Stimulated activated CD4-positive, alpha-beta T cell treated with anti-CD3 and anti-CD28 coated beads, Interleukin-4, amount 100 ng/mL, for 4 hours (primary cell): ENCODE results near the gene KIF26B.

Experiments
- DNase-seq, 2 experiments: peaks; one replicate each; pipeline ENCODE4 v3.0.0-alpha.2; 2020

KIF26B gene

DNA sequence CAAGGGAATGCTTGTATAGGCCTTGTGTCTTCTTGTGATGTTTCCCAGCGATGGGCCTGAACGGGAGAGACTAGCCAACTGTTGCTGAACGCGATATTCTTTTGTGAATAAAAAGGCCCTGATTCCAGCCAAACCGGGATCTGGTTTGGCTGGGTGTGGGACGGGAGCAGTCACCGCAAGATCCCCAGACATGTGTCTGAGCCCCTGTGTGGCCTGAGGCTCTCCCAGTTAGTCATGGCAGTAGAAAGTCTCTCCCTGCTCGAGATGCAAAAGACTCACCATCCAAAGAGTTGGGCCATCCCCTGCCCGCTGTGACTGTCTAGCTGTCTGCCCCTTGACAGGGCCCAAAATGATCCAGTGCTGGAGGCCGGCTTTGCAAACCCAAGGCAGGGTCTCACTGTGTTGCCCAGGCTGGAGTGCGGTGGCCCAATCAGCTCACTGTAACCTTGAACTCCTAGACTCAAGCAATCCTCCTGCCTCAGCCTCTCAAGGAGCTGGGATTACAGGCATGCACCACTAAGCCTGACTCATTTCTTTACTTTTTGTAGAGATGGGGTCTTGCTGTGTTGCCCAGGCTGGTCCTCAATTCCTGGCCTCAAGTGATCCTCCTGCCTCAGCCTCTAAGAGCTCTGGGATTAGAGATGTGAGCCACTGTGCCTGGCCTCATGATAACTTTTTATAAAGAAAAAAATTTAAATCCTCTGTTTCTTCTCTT, 56.4 kb downstream of the KIF26B start:
- DNase-seq, result no peak

DNA sequence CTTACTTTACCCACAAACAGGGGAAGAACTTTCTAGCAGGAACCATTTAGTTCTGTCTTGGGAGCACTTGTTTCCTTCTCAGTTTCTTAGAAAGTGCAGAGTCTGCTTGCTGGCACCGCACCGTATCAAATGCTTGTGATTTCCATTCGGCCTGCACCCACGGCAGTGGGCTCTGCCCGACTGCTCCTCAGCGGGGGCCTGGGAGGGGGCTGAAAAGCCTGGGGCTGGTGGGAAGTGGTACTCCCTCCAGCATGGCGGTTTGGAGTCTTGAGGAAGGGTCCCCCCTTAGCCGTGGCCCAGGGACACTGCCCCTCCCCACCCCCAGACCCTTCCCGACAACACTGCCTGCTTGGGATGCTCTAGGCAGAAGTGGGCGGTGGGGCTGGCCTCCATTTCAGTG, 57.0 kb downstream of the KIF26B start:
- DNase-seq, result no peak

DNA sequence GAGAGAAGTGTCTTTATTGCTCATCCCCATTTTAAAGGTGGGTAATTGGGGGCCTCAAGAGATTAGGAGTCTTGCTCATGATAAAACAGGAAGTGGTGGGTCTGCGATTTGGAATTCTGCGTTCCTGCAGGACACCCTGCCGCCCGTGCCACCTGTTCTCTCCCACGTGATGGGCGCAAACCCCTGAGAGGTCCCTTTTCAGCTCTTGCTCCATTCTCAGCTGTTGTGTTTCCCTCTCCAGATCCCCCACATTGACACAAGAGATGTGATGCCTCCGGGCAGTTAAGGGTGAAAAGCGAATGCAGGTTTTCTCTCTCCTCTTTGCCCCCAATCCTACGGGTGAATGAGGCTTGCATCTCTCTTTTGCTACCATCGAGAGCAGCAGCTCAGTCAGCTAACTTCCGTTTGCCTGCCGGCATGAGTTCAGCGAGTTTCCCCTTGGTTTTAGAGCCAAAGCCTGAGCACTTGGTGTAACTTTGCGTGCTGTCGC, 57.5 kb downstream of the KIF26B start:
- no peak for DNase-seq

DNA sequence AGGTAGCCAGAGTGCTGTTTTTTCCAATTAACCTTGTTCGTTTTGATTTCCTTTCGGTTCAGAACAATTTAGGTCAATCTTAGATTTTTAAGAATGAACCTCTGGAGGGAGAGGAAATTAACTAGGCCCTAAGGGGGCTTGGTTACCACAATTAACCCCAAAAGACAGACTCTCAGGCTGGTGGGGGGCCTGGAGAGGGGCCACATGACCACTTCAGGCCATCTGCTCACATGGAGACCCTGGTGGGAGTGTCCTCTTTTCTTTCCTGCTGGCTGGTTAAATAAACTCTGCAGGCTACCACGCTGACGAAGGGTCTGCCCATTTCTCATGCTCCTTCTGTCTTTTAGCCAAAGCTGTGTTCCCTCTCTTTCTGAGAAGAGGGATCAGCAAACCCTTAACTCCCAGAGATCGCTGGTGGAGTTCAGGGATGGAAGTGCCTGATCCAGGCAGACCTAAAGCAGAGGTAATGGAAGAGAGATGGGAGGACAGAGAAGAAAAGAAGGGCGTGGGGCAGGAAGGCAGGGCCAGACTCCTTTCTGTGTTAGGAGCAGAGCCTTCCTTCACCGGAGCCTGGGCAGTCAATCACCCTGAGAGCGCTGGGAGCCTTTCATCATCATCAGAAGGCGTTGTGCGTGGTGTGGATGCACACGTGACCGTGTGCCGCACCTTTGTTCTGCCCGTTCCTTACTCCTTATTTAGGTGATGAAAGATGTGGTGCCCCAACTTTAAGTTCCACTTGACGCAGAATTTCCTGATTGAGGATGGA, 58.5 kb downstream of the KIF26B start:
- no peak for DNase-seq

DNA sequence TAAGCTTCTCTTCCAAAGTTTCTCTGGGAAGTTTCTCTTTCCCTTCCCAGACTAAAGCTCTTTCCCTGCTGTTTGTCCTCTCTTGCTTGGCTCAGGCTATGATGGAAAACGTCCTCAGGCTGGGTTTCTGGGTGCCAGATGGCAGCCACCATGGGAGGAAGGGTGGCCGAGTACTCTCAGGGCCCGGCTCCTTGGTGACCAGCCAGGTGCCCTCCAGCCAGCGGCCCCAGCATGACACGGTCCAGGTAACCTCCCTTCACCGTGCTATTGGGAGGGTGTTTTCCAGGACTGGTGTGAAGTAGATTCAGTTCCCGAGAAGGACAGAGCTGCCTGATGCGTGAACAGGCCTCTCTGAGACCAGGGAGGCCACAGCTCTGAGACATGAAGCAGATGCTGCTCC, 60.3 kb downstream of the KIF26B start:
- no peak for DNase-seq

DNA sequence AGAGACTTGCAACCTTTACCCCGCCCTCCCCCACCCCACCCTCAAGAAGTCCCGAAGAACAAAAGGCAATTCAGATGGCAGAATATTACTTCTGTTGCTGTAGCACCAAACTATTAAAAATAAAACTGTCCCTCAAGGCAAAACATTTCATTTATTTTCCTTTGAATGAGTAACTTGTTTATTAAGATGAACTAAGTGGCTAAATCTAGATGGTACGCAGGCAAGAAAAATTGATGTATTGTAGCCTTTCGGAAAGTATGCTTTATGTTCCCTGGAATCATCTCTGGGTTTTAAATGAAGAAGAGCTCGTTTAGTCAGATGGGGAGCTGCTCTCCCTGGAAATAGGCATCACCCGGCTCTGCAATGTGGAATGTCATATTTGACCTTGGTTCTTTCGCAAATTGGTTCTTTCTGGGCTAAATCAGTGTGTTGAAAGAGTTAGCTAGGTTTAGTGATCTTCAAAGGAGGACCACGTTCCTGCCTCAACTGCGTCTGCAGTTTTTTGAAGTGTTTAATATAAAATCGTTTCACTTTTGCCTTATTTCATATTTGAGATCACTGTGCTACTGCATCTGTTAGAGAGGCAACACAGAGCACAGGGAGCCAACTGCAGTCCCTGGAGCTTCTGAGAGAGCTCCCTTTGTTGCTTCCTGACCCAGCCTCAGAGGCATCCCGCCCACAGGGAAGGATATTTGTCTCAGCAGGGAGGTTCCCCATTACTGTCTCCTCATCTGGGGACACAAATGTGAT, 61.8 kb downstream of the KIF26B start:
- no peak for DNase-seq

DNA sequence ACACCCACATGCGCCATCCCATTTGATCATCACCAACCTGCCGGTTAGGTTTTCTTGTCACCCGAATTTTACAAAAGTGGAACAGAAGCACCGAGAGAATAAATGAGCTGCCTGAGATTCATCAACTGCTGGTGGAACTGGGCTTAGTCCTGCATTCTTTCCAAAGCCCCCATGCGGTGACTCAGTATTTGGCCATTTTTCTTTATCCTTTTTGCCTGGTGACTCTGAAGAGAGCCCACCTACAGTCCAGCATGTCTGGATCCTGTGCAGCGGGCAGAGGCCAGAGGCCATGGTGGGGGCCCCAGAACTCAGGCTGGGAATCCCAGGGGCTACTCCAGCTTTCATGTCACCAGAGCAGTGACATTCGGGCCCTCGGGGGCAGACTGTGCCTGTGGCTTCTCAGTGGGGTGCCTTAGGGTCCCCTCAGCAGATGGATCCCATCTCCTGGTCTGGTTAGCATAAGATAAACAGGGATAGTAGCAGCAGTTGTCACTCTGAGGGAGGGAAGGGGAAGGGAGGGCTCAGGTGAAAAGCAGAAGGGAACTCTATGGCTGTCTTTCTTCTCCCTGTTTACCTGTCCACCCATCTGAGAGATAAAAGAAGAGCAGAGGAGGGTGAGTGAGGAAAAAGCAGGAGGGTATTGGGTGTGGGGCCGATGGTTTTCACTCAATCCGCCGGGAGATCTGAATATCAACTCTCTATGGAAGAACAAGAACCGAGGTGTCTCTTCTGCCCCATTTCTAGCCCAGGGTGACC, 63.2 kb downstream of the KIF26B start:
- no peak for DNase-seq

DNA sequence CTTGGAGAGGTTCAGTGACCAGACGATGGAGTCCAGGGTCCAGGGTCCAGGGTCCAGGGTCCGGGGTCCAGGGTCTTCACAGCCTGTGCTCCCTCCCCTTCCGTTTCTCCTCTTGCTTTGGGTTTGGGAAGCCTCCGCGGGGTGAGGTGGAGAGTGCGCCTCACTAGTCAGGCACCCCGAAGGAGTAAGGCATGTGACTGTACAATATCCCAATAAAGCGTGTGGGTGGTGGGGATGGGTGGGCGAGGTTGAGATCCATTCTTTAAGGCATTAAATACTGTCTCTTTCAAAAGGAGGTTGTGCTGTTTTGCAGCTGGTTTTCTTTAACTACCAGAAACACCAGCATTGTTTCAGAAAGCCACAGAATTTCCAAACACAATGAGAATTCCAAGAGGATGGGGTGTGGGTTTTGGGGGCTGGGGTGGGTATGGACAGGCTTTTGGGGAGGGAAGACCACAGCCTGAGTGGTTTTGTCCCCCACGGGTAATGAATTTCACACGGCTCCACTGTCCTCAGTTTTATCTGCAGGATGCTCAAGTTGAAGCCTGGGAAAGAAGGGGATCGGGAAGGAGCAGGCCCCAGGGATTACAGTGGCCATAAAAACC, 65.7 kb downstream of the KIF26B start:
- no peak for DNase-seq

DNA sequence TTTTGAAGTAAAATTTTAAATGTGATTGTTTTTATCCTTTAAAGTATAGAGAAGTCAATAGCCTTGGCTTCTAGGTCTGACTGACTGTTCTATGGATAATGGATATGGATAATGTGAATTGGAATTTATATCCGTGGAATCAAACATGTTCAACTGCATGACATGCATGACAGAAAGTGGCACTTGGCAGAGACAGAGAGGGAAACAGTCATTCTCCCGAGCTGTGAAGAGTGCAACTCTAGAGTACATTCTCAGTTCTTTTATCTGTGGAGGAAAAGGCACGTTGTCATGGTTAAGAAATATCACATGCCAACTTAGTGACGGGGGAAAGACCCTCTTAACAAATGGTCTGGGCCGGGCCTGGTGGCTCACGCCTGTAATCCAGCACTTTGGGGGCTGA, 67.0 kb downstream of the KIF26B start:
- DNase-seq, result no peak

DNA sequence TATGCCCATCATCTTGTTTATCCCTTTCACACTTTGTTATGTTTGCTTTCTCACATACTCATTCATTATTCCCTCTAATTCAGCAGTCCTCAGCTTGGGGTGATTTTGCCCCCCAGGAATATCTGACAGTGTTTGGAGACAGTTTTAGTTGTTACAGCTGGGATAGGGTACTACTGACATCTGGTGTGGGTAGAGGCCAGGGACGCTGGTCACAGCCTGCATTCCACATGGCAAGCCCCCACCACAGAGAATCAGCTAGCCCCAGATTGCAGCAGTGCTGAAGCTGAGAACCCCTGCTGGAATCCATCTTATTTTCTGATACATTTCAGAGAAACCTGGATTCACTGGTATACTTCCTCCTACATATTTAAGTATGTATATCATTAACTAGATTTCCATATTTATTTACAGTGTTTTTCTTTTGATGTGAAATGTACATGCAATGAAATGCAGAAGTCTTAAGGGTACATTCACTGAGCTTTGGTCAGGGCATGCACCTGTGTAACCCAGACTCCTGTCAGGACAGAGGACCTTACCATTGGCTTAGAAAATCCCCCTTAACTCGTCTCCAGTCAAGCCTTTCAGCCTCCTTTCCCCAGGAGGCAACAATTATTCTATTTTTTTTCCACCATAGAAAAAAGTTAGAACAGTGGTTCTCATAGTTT, 68.3 kb downstream of the KIF26B start:
- DNase-seq, result no peak

DNA sequence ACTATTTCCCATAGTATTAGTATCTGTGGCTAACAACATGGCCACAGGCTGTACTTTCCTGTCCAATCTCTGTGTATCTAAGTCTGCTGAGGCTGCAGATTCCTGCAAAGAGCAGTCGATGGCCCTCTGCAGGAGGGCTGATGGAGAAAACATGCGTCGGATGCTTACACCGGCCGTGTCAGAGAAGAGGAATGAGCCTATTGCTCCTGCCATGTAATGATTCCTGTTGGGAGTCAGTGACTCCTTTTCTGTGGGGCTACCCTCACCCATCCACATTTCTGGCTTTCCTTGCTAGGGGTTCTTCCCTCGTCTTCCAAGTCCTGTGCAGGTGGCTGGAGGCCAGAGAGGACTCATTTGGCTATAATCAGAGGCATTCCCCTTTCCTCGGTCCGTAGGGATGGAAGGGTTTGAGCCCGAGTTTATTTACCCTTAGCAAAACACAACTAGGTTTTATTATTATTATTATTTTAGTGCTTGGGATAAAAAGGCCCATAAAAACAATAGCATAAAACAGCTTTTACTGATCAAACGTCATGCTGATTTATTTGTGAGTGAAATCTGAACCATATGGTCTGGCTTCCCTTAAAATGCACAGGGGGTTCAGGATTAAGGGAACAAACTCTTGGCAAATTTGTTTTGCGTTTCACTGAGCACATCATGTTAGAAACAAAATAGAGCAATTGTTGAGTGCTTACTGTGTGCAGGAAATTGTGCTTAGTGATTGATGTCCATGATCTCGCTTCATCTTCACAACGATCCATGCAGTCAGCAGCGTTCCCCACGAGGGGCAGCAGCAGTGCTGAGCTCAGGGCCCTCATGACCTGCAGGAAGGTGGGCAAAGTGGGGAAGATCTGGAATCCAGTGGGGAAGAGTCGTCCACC, 70.8 kb downstream of the KIF26B start:
- no peak for DNase-seq

DNA sequence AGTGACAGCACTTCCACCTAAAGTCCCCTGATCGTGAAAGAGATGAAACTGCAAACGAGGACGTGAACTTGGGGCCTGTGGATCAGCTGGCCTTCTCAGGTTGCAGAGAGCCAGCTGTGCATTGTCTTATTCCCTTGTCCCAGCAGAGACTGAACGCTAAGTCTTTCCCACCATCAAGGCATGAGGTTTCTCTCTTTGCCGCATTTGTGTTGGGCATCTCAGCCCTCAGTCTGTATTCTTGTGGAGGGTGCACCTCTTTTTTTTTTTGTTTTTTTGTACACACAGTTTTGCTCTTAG, 71.4 kb downstream of the KIF26B start:
- DNase-seq, result no peak

DNA sequence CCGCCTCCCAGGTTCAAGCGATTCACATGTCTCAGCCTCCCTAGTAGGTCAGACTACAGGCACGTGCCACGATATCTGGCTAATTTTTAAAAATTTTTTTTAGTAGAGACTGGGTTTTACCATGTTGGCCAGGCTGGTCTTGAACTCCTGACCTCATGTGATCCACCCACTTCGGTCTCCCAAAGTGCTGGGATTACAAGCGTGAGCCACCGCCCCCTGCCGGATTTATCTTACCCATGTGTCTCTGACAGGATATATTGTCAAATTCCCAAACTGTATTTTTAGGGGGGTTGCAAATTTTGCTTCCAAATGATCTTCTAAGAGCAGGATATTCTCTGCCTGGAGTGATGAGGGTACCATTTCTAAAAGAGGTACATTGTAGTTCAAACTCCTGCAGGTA, 74.3 kb downstream of the KIF26B start:
- no peak for DNase-seq

DNA sequence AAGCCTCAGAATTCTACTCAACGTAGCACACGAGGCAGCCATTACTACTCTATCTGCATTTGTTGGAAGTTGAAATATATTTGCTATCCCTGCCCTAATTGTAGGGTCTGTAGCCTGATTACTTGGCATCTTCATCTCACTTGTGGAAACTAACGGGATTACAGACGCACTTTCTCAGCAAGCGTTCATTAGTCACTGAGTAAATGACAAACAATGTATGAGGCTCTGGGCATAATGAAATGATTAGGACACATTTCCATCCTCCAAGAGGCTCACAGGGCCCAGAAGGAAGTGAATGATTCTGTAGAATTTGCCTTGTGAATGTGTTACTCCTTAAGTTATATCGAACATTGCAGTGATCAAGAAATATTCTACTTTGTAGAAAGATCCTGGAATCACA, 78.1 kb downstream of the KIF26B start:
- no peak for DNase-seq

DNA sequence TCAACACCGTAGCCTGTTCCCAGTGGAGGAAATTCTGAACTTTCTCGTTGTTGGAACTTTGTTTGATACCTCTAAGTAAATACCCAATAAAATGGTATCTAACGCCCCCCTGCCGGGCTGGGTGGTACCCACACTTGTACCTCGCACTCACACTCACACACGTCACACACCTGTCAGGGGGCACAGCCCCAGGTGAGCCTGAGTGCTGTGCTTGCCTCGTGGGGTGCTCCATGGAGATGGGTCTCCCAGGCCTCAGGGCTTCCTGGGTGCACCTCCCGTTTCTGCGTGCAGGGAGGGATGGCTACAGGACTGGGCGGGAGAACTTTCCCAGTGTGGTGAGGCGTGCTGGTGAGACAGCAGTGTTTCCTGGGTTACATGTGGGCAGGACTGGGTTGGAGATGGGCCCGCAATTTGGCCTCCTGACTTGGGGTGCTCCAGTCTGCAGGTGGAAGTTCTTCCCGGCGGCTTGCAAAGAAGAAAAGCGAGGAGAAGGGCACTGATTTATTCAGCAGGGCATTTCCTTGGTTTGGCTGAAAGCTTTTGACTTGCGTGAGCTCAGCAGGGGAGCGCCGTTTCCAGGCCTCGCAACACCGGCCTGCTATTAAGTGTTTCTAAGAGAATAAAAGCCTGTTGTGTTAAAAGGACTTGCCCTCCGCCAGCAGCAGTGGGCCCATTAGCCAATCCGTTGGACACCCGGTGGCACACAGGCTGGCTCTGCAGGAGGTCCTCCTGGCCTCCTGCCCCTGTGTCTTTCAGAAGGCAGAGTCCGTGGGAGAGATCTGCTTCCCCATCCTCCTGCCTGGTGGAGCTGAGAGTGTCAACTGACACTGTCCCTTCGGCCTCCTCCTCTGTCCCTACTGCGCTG, 79.7 kb downstream of the KIF26B start:
- no peak for DNase-seq

DNA sequence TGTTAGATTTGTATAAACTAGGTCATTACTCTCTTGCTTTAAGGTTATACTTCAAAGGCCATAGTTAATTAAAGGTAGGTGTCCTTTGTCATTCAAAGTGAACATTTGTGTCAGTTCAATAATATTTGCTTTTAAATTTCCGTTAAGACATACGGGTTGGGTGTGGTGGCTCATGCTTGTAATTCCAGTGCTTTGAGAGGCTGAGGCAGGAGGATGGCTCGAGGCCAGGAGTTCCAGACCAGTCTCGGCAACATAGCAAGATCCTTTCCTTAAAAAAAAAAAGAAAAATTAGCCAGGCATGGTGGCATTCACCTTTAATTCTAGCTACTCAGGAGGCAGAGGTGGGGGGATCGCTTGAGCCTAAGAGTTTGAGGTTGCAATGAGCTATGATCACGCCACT, 80.4 kb downstream of the KIF26B start:
- no peak for DNase-seq

DNA sequence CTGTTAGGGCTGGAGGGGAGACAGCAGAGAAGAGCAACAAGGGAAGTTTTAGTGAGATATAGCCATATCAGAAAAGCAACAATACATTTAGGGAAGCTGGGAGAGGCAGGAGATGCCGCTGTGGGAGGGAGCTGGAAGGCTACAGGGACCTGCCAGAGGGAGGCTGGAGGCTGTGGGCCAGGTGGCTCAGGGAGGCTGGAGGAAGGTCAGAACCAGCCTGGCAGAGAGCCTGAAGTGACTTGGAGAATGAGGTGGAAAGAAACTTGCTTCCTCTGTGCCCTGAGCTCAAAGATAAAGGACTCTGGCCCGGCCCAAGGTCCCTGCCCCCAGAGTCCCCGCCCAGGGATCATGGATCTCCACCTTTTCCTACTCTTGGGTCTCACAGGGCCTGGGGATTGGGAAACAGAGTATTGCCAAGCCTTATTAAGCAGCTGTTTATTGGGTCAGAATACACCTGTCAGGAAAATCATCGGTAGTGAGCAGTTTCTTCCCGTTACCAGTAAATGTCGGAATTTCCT, 85.9 kb downstream of the KIF26B start:
- no peak for DNase-seq

DNA sequence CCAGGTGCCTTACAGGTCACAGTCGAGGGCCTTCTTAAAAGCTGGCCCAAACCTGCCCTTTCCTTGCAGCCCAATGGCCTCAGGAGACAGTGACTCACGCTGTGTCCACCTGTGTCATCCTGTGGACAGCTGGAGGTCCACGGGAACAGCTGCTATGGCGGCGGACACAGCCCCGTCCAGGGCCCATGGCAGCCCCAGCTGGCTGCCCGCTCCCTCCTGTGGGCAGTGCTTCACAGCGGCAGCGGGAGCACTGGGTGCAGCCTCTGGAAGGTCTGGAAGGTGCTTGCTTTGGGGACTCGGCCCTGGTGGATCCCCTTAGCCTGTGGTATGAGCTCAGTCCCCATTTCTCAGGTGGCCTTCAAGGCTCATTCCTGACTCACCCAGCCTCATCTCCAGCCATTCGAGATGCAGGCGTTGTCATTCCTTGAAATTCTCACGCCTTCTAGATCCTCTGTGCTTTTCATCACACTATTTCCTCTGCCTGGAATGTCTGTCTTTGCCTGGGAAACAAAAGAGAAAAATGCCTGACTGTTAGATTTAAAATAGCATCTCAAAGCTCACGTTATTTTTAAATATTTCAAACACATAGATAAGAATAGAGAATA, 86.8 kb downstream of the KIF26B start:
- DNase-seq, result no peak

DNA sequence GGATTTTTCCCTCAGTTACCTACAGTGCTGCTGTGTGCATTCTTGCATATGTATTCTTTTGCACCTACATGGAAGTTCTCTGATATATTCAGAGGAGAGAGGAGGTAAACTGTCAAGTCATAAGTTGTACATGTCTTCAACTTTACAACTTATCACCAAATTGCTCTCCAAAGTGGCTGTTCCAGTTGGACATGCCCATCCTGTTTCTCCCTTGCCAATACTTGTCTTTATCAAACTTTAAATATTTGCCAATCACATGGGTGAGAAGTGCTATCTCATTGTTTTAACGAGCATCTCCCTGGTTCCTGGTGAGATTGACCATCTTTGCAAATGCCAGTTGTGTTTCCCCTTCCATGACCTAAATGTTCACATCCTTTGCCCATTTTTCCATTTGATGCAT, 88.2 kb downstream of the KIF26B start:
- DNase-seq, result no peak
